ENCODE data around the gene TCF7L2.
A peak's percentile ranks its signal among the peaks of the same experiment; 100 is the strongest.

Gene TCF7L2

GRCh38 chr10:113024930-113025329 lies 74.9 kb downstream of the TCF7L2 start:
- no peak for DNase-seq (ENCODE audit: low spot score)

GRCh38 chr10:113025487-113025886 lies 75.4 kb downstream of the TCF7L2 start:
- no peak for DNase-seq (ENCODE audit: low spot score)

GRCh38 chr10:113026679-113027078 lies 76.6 kb downstream of the TCF7L2 start:
- no peak for DNase-seq (ENCODE audit: low spot score)

- DNase-seq (ENCODE audit: low spot score): no peak
Measured at GRCh38 chr10:113027230-113027573, 77.2 kb downstream of the TCF7L2 start.

- no peak for DNase-seq (ENCODE audit: low spot score)
Measured at GRCh38 chr10:113027574-113028455, 77.8 kb downstream of the TCF7L2 start.

- DNase-seq (ENCODE audit: low spot score): no peak
Measured at GRCh38 chr10:113028456-113029440, 78.7 kb downstream of the TCF7L2 start.

GRCh38 chr10:113030453-113030852 lies 80.4 kb downstream of the TCF7L2 start:
- DNase-seq (ENCODE audit: low spot score): no peak

GRCh38 chr10:113031147-113031546 lies 81.1 kb downstream of the TCF7L2 start:
- no peak for DNase-seq (ENCODE audit: low spot score)

GRCh38 chr10:113033991-113034390 lies 83.9 kb downstream of the TCF7L2 start:
- DNase-seq (ENCODE audit: low spot score): no peak

GRCh38 chr10:113035732-113036312 lies 85.8 kb downstream of the TCF7L2 start:
- DNase-seq (ENCODE audit: low spot score): no peak

GRCh38 chr10:113036619-113037018 lies 86.6 kb downstream of the TCF7L2 start:
- DNase-seq (ENCODE audit: low spot score): no peak

- no peak for DNase-seq (ENCODE audit: low spot score)
Measured at GRCh38 chr10:113037218-113037617, 87.2 kb downstream of the TCF7L2 start.

GRCh38 chr10:113038183-113038582 lies 88.1 kb downstream of the TCF7L2 start:
- DNase-seq (ENCODE audit: low spot score): no peak

GRCh38 chr10:113038985-113039384 lies 88.9 kb downstream of the TCF7L2 start:
- DNase-seq (ENCODE audit: low spot score): no peak

- DNase-seq (ENCODE audit: low spot score): no peak
Measured at GRCh38 chr10:113041324-113041723, 91.3 kb downstream of the TCF7L2 start.

GRCh38 chr10:113041841-113042750 lies 92.0 kb downstream of the TCF7L2 start:
- DNase-seq (ENCODE audit: low spot score): no peak

- DNase-seq (ENCODE audit: low spot score): no peak
Measured at GRCh38 chr10:113042868-113043267, 92.8 kb downstream of the TCF7L2 start.

- DNase-seq (ENCODE audit: low spot score): no peak
Measured at GRCh38 chr10:113044016-113044755, 94.1 kb downstream of the TCF7L2 start.

- peak; percentile 16 for DNase-seq (ENCODE audit: low spot score)
Measured at GRCh38 chr10:113045147-113046055, 95.4 kb downstream of the TCF7L2 start.

- DNase-seq (ENCODE audit: low spot score): no peak
Measured at GRCh38 chr10:113047151-113047550, 97.1 kb downstream of the TCF7L2 start.

Data from RKO (cell line).